Peyer's patch (tissue), 4 donors: ENCODE data around the gene ATN1.

Experiments
- POLR2A ChIP-seq, 2 donors: fragments of 450-650 bp; IDR thresholded peaks; one replicate each; pipeline ENCODE4 v1.5.1; 2017; ENCODE audit warnings: antibody characterized with exemption in 2 of 2, mild to moderate bottlenecking in 2 of 2, moderate library complexity in 2 of 2
- TF ChIP-seq, protein P1 (sequence below), 6 experiments: fragments of 450-650 bp in 4 of 6; fragments of 200-600 bp in 2 of 6; sonication (generic) in 1 of 6; IDR thresholded peaks; one replicate each; pipeline ENCODE4 v1.5.1; 2017 to 2019; ENCODE audit warnings: antibody characterized with exemption in 6 of 6, mild to moderate bottlenecking in 3 of 6, moderate library complexity in 1 of 6

DNA sequence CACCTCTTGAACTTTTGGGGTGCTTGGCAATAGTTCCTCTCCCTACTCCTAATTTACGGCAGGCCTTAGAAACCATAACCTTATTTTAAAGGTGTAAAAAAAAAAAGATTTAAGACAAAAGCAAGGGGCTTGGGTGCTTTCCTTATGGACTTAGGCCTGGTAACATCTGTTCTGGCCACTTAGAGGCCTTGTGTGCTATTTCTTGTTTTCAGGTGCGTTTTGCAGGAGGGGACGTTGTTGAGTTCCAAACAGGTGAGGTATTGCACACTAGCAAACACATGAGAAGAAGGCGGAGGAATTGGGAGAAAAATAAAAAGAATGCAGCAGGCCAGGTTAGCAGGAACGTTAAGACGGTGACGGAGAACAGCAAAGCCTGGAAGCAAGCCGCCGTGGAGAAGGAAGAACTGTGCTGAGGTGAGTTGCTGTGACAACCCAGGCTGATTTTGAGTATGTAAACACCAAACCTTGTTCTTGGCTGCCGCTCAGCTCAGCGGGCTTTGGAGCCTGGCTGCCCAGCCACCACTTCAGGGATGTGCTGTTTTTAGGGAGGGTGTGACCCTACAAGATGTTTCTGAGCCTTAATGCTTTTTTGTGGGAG lies 60.3 kb downstream of the ATN1 start:
- TF ChIP-seq POLR2A (IDR thresholded peaks at IDR 0.05), result no peak
- TF ChIP-seq, protein P1, sequence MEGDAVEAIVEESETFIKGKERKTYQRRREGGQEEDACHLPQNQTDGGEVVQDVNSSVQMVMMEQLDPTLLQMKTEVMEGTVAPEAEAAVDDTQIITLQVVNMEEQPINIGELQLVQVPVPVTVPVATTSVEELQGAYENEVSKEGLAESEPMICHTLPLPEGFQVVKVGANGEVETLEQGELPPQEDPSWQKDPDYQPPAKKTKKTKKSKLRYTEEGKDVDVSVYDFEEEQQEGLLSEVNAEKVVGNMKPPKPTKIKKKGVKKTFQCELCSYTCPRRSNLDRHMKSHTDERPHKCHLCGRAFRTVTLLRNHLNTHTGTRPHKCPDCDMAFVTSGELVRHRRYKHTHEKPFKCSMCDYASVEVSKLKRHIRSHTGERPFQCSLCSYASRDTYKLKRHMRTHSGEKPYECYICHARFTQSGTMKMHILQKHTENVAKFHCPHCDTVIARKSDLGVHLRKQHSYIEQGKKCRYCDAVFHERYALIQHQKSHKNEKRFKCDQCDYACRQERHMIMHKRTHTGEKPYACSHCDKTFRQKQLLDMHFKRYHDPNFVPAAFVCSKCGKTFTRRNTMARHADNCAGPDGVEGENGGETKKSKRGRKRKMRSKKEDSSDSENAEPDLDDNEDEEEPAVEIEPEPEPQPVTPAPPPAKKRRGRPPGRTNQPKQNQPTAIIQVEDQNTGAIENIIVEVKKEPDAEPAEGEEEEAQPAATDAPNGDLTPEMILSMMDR (IDR thresholded peaks at IDR 0.05), result no peak
